GM21825 (cell line): ENCODE measurements around the gene DGKG.

Experiments
- ATAC-seq: cut with Tn5 transposase; IDR thresholded peaks from one replicate; pipeline ENCODE4 v1.9.1; 2021; ENCODE audit warnings: mild to moderate bottlenecking, moderate library complexity; ENCODE audit not compliant: unreplicated experiment

Gene DGKG

GRCh38 chr3:186320862-186321568 lies 41.0 kb downstream of the DGKG start:
- no peak for ATAC-seq

- no peak for ATAC-seq
Observed at GRCh38 chr3:186319945-186320344, 42.1 kb downstream of the DGKG start.

- ATAC-seq = no peak
Observed at GRCh38 chr3:186318135-186318534, 43.9 kb downstream of the DGKG start.

- ATAC-seq = no peak
Observed at GRCh38 chr3:186317478-186317877, 44.6 kb downstream of the DGKG start.

GRCh38 chr3:186316666-186317260 lies 45.3 kb downstream of the DGKG start:
- ATAC-seq = no peak

- no peak for ATAC-seq
Observed at GRCh38 chr3:186315581-186316354, 46.3 kb downstream of the DGKG start.

- no peak for ATAC-seq
Observed at GRCh38 chr3:186314896-186315295, 47.1 kb downstream of the DGKG start.

GRCh38 chr3:186311441-186311840 lies 50.6 kb downstream of the DGKG start:
- no peak for ATAC-seq

GRCh38 chr3:186308549-186308948 lies 53.5 kb downstream of the DGKG start:
- ATAC-seq = no peak

GRCh38 chr3:186307594-186308221 lies 54.3 kb downstream of the DGKG start:
- no peak for ATAC-seq

GRCh38 chr3:186305286-186305685 lies 56.7 kb downstream of the DGKG start:
- no peak for ATAC-seq

- no peak for ATAC-seq
Observed at GRCh38 chr3:186303965-186304364, 58.1 kb downstream of the DGKG start.

- ATAC-seq = no peak
Observed at GRCh38 chr3:186299327-186299726, 62.7 kb downstream of the DGKG start.

- ATAC-seq = no peak
Observed at GRCh38 chr3:186298876-186299275, 63.2 kb downstream of the DGKG start.

GRCh38 chr3:186290796-186291195 lies 71.2 kb downstream of the DGKG start:
- no peak for ATAC-seq

- ATAC-seq = no peak
Observed at GRCh38 chr3:186287711-186288110, 74.3 kb downstream of the DGKG start.

GRCh38 chr3:186286114-186286513 lies 75.9 kb downstream of the DGKG start:
- no peak for ATAC-seq

GRCh38 chr3:186284661-186285060 lies 77.4 kb downstream of the DGKG start:
- no peak for ATAC-seq

GRCh38 chr3:186284349-186284652 lies 77.7 kb downstream of the DGKG start:
- ATAC-seq = no peak

GRCh38 chr3:186283651-186284348 lies 78.2 kb downstream of the DGKG start:
- no peak for ATAC-seq

GRCh38 chr3:186283096-186283495 lies 78.9 kb downstream of the DGKG start:
- ATAC-seq = no peak
